IMR-90 (cell line): ENCODE data around the gene RAB14. TPM values are rescaled to one million over a fixed set of nuclear protein-coding genes. Genes with fewer than 3 reads are reported as not detected.
"Not testable (repeated sequence)": the region's sequence is repeated elsewhere in the genome, so short reads cannot be mapped to it uniquely, and the experiment has no call there.

Experiments used
- ATAC-seq: fragments of 200-7000 bp; cut with Tn5 transposase; 2 replicates; pipeline ENCODE4 v1.9.1; 2020; ENCODE audit warnings: low read depth, mild to moderate bottlenecking, moderate library complexity
- BruUV-seq: library from RNA; stranded (reverse); fragments of 400-500 nt; replicated peaks from 2 replicates; lab custom pipeline; 2021; lab: Mats Ljungman, UMichigan
- CTCF ChIA-PET: fragments of 300-600 bp; formaldehyde crosslinking; extraction: SDS; loops from one replicate; lab custom pipeline; 2021; ENCODE audit warnings: antibody characterized with exemption; lab: Yijun Ruan, JAX
- POLR2A ChIA-PET: fragments of 300-600 bp; sonication (Branson Sonifier 250); formaldehyde crosslinking; loops from one replicate; lab custom pipeline; 2022; ENCODE audit warnings: antibody characterized with exemption; ENCODE audit not compliant: unreplicated experiment; lab: Charles Lee
- DNase-seq: peaks from one replicate; pipeline ENCODE4 v3.0.0; 2013
- H2AFZ ChIP-seq: replicated peaks from 2 replicates; pipeline ENCODE3; 2013; ENCODE audit warnings: low read length, mild to moderate bottlenecking; ENCODE audit not compliant: poor library complexity
- H2AK5ac ChIP-seq: 2 replicates; pipeline ENCODE4 v1.6.1; 2013; ENCODE audit warnings: low read depth, low read length, inconsistent platforms
- H2AK9ac ChIP-seq: replicated peaks from 2 replicates; pipeline ENCODE3; 2013; ENCODE audit warnings: mild to moderate bottlenecking, low read depth, low read length, moderate library complexity; ENCODE audit not compliant: poor library complexity
- H2BK120ac ChIP-seq: 2 replicates; pipeline ENCODE4 v1.6.1; 2013; ENCODE audit warnings: low read depth, low read length, inconsistent platforms
- H2BK15ac ChIP-seq: 3 replicates; pipeline ENCODE4 v1.6.1; 2013; ENCODE audit warnings: low read depth, low read length, inconsistent platforms
- H2BK20ac ChIP-seq: 2 replicates; pipeline ENCODE4 v1.6.1; 2013; ENCODE audit warnings: low read depth, mild to moderate bottlenecking, inconsistent platforms, low read length, moderate library complexity
- H2BK5ac ChIP-seq: 2 replicates; pipeline ENCODE4 v1.6.1; 2013; ENCODE audit warnings: mild to moderate bottlenecking, low read depth, low read length, inconsistent platforms; ENCODE audit not compliant: poor library complexity, severe bottlenecking
- H3K14ac ChIP-seq: replicated peaks from 2 replicates; pipeline ENCODE4 v1.6.1; 2013; ENCODE audit warnings: low read depth, low read length, inconsistent platforms
- H3K18ac ChIP-seq: 2 replicates; pipeline ENCODE4 v1.6.1; 2013; ENCODE audit warnings: low read depth, low read length, control low read depth
- H3K23ac ChIP-seq: 2 replicates; pipeline ENCODE4 v1.6.1; 2013; ENCODE audit warnings: low read depth, low read length, inconsistent platforms
- H3K27ac ChIP-seq: 2 replicates; pipeline ENCODE4 v1.5.1; 2013; ENCODE audit warnings: mild to moderate bottlenecking, control low read depth, low read length; ENCODE audit not compliant: insufficient read depth
- H3K27me3 ChIP-seq: 2 replicates; pipeline ENCODE4 v1.6.1; 2013; ENCODE audit warnings: low read length; ENCODE audit not compliant: control insufficient read depth, insufficient read depth
- H3K36me3 ChIP-seq: 2 replicates; pipeline ENCODE4 v1.6.1; 2013; ENCODE audit warnings: low read length, mixed read lengths; ENCODE audit not compliant: control insufficient read depth, insufficient read depth
- H3K4ac ChIP-seq: 2 replicates; pipeline ENCODE4 v1.6.1; 2013; ENCODE audit warnings: low read depth, low read length, inconsistent platforms
- H3K4me1 ChIP-seq: 2 replicates; pipeline ENCODE4 v1.6.1; 2013; ENCODE audit warnings: low read length, mixed read lengths; ENCODE audit not compliant: control insufficient read depth, insufficient read depth
- H3K4me2 ChIP-seq: 2 replicates; pipeline ENCODE4 v1.6.1; 2013; ENCODE audit warnings: low read depth, mild to moderate bottlenecking, control low read depth, low read length, moderate library complexity
- H3K4me3 ChIP-seq: 2 replicates; pipeline ENCODE4 v1.5.1; 2013; ENCODE audit warnings: low read depth, mild to moderate bottlenecking, control low read depth, low read length, moderate library complexity; ENCODE audit not compliant: insufficient read depth
- H3K56ac ChIP-seq: 2 replicates; pipeline ENCODE4 v1.6.1; 2013; ENCODE audit warnings: low read length, inconsistent platforms; ENCODE audit not compliant: insufficient read depth; ENCODE audit errors: extremely low read depth
- H3K79me1 ChIP-seq, 2 experiments: 2 replicates each; pipeline ENCODE4 v1.6.1; 2013; ENCODE audit warnings: low read length in 2 of 2, inconsistent platforms in 1 of 2, low read depth in 1 of 2
- H3K9ac ChIP-seq: 2 replicates; pipeline ENCODE4 v1.6.1; 2013; ENCODE audit warnings: low read depth, low read length, control low read depth
- H3K9me1 ChIP-seq: 2 replicates; pipeline ENCODE4 v1.6.1; 2013; ENCODE audit warnings: low read length, inconsistent platforms; ENCODE audit not compliant: insufficient read depth
- H3K9me3 ChIP-seq: 2 replicates; pipeline ENCODE4 v1.6.1; 2013; ENCODE audit warnings: low read length; ENCODE audit not compliant: control insufficient read depth, insufficient read depth
- H4K20me1 ChIP-seq: 2 replicates; pipeline ENCODE4 v1.6.1; 2013; ENCODE audit warnings: low read length, inconsistent platforms; ENCODE audit not compliant: insufficient read depth
- H4K5ac ChIP-seq: 2 replicates; pipeline ENCODE4 v1.6.1; 2013; ENCODE audit warnings: mild to moderate bottlenecking, low read depth, low read length, control low read depth
- H4K8ac ChIP-seq, 2 experiments: 2 replicates each; pipeline ENCODE4 v1.6.1; 2013; ENCODE audit warnings: low read depth in 2 of 2, low read length in 2 of 2, control low read depth in 1 of 2, inconsistent platforms in 1 of 2
- H4K91ac ChIP-seq: 2 replicates; pipeline ENCODE4 v1.6.1; 2013; ENCODE audit warnings: low read depth, low read length, inconsistent platforms; ENCODE audit not compliant: insufficient read depth
- WGBS, 2 experiments: methylation state at CpG; one replicate each; pipeline versions ENCODE4 v1.1.5 to v1.1.7; 2013; ENCODE audit warnings: missing lambda C conversion rate in 2 of 2; ENCODE audit not compliant: insufficient read length in 1 of 2; ENCODE audit errors: extremely low coverage in 2 of 2; 5-methylcytosine and 5-hydroxymethylcytosine counted together
- dilution Hi-C: fragments of 300-500 bp; cut with HindIII; formaldehyde crosslinking; loops from one replicate; pipeline ENCODE4 v1.14.3; 2018; ENCODE audit warnings: low sequenced_read_pairs; ENCODE audit not compliant: unreplicated experiment
- in situ Hi-C: fragments of 300-500 bp; cut with MboI; formaldehyde crosslinking; loops from 3 replicates; pipeline ENCODE4 v1.14.3; 2019; ENCODE audit warnings: low sequenced_read_pairs, inconsistent platforms, mixed read lengths
- intact Hi-C: fragments of 100-400 bp; cut with micrococcal nuclease; formaldehyde crosslinking; loops from 2 replicates; pipeline ENCODE4 v1.10.0; 2022
- microRNA-seq, 2 experiments: library from miRNA; stranded (forward) in 1 of 2; unstranded in 1 of 2; fragments of 10-50 nt in 1 of 2; fragments of <30 nt in 1 of 2; gene quantifications in 1 of 2; microRNA quantifications in 1 of 2; one replicate each; pipeline versions ENCODE3 to v1.1.0; 2013 to 2020; ENCODE audit not compliant: insufficient read depth in 1 of 2, insufficient read length in 1 of 2, unreplicated experiment in 1 of 2
- polyA plus RNA-seq, 3 experiments: library from polyadenylated mRNA; depleted of rRNA; stranded (reverse); fragments of >200 nt; gene quantifications; 2 replicates each; pipeline ENCODE4 v1.2.3, GENCODE V29; 2012; ENCODE audit warnings: low replicate concordance in 1 of 3
- small RNA-seq, 5 experiments: library from RNA; depleted of rRNA; stranded (forward); fragments of <200 nt; gene quantifications; one replicate each; pipeline ENCODE3, GENCODE V24; 2012
- total RNA-seq: library from RNA; depleted of rRNA; stranded (reverse); fragments of >200 nt; gene quantifications from 2 replicates; pipeline ENCODE4 v1.2.3, GENCODE V29; 2012; rRNA removed

Gene RAB14
- total and polyA plus RNA-seq, 2 of the 4 experiments (the other 2 are of a cell fraction), result 20.1 to 29.3 TPM

- H4K5ac ChIP-seq, H2BK120ac ChIP-seq, dilution Hi-C loops: not testable (repeated sequence)
Observed at GRCh38 chr9:121129384-121129783, 72.3 kb downstream of the RAB14 start.

More at GRCh38 chr9:121129384-121129783, 72.3 kb downstream of the RAB14 start:
- ATAC-seq, H3K4ac ChIP-seq, H3K9me3 ChIP-seq, DNase-seq, H3K79me1 ChIP-seq, H3K36me3 ChIP-seq, H2AFZ ChIP-seq, intact Hi-C loops, H2BK15ac ChIP-seq, BruUV-seq, H2BK20ac ChIP-seq, H4K20me1 ChIP-seq, H3K9ac ChIP-seq, CTCF ChIA-PET, H4K8ac ChIP-seq, H2BK5ac ChIP-seq, H3K56ac ChIP-seq, POLR2A ChIA-PET, H3K27ac ChIP-seq, H2AK9ac ChIP-seq, H3K23ac ChIP-seq, H3K14ac ChIP-seq, H3K4me1 ChIP-seq, H4K91ac ChIP-seq, H3K9me1 ChIP-seq, in situ Hi-C loops, H3K4me2 ChIP-seq, H3K18ac ChIP-seq, H2AK5ac ChIP-seq, H3K4me3 ChIP-seq, H3K27me3 ChIP-seq: not testable (repeated sequence)
- no CpG with 5 or more reads among the region's 3 CpGs for WGBS, 2 experiments

Small RNAs within 50 kb of the gene (microRNA-seq; reads per million reads assigned to microRNA genes)
- not detected for gene RN7SL181P (ENCODE audit: insufficient read depth, insufficient read length)

Small RNAs within 50 kb of the gene (small RNA-seq; reads per million reads assigned to genes)
- 0 reads per million in 5 experiments for gene RN7SL181P

Other genes with a start within 250 kb of the RAB14 start
- 2.3 and 2.8 TPM in 2 replicates for gene C5, start 151.6 kb downstream of the RAB14 start, total RNA-seq
- gene C5, start 151.6 kb downstream of the RAB14 start, polyA plus RNA-seq (2012; rRNA removed), result 1.0 and 1.5 TPM in 2 replicates
- 7.3 and 10.6 TPM in 2 replicates for gene CNTRL, start 126.9 kb downstream of the RAB14 start, total RNA-seq
- gene CNTRL, start 126.9 kb downstream of the RAB14 start, polyA plus RNA-seq (2012; rRNA removed), result 3.6 and 4.5 TPM in 2 replicates
- 461 and 547 TPM in 2 replicates for gene GSN, start 66.3 kb upstream of the RAB14 start, total RNA-seq
- gene GSN, start 66.3 kb upstream of the RAB14 start, polyA plus RNA-seq (2012; rRNA removed), result 482 and 495 TPM in 2 replicates
- gene STOM, start 168.4 kb upstream of the RAB14 start, total RNA-seq, result 84.8 and 103 TPM in 2 replicates
- 67.6 and 78.4 TPM in 2 replicates for gene STOM, start 168.4 kb upstream of the RAB14 start, polyA plus RNA-seq (2012; rRNA removed)